Adrenal gland (tissue), 5 donors: ENCODE measurements around the gene TUBD1.

Experiments
- POLR2A ChIP-seq, 2 donors: fragments of 450-650 bp; IDR thresholded peaks; one replicate each; pipeline ENCODE4 v1.6.1; 2017; ENCODE audit warnings: antibody characterized with exemption in 2 of 2, mild to moderate bottlenecking in 2 of 2, moderate library complexity in 1 of 2
- TF ChIP-seq, protein P1 (sequence below), 6 experiments: fragments of 450-650 bp in 4 of 6; fragments of 200-600 bp in 2 of 6; sonication (generic) in 1 of 6; IDR thresholded peaks; 1 replicate in 5 of 6; 2 replicates in 1 of 6; pipeline versions ENCODE4 v1.5.1 to v1.8.0; 2016 to 2021; ENCODE audit warnings: antibody characterized with exemption in 6 of 6, mild to moderate bottlenecking in 2 of 6, moderate library complexity in 1 of 6
- donor health status: DM: no; HTN: no; CAD: no.

DNA sequence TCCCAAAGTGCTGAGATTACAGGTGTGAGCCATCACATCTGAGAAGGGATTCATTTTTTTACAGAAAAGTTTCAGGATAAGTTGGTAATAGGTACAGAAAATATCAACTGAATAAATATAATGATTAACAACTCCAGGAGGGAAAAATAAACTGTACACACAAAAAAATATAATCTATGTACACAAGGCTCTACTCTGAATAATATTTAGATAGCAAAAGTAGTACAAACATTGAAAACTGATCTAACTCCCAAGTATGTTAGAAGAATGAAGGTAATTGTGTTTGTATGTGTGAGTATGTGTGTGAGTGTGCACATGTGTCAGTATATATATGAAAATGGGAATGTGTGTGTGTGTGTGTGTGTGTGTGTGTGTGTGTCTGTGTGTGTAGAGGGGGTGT, 20.4 kb downstream of the TUBD1 start:
- TF ChIP-seq, protein P1, sequence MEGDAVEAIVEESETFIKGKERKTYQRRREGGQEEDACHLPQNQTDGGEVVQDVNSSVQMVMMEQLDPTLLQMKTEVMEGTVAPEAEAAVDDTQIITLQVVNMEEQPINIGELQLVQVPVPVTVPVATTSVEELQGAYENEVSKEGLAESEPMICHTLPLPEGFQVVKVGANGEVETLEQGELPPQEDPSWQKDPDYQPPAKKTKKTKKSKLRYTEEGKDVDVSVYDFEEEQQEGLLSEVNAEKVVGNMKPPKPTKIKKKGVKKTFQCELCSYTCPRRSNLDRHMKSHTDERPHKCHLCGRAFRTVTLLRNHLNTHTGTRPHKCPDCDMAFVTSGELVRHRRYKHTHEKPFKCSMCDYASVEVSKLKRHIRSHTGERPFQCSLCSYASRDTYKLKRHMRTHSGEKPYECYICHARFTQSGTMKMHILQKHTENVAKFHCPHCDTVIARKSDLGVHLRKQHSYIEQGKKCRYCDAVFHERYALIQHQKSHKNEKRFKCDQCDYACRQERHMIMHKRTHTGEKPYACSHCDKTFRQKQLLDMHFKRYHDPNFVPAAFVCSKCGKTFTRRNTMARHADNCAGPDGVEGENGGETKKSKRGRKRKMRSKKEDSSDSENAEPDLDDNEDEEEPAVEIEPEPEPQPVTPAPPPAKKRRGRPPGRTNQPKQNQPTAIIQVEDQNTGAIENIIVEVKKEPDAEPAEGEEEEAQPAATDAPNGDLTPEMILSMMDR (IDR thresholded peaks at IDR 0.05): no peak
- no peak for TF ChIP-seq POLR2A (IDR thresholded peaks at IDR 0.05)
